Sciatic nerve (tissue), 2 donors: ENCODE results near the gene ITSN1. TPM values are rescaled to one million over a fixed set of nuclear protein-coding genes. Genes with fewer than 3 reads are reported as not detected.

Source experiments
- ATAC-seq: fragments of 200-7000 bp; cut with Tn5 transposase; one replicate; pipeline ENCODE4 v1.9.1; 2020; ENCODE audit warnings: mild to moderate bottlenecking, moderate library complexity
- DNase-seq: peaks from one replicate; pipeline ENCODE4 v3.0.0-alpha.2; 2020; ENCODE audit warnings: low spot score
- intact Hi-C: fragments of 100-400 bp; cut with DNase I; formaldehyde crosslinking; loops from one replicate; pipeline ENCODE4 v1.14.2; 2022
- total RNA-seq: library from RNA; stranded (reverse); fragmentation: NEBNext Ultra II Directional; extraction: Animal tissue kit (Norgen Biotek cat#: 25700); gene quantifications from one replicate; pipeline ENCODE4 v1.2.1, GENCODE V29; 2021
- donor health status: DM: no; HTN: no; CAD: no.
- donor health status: DM: no; HTN: no; CAD: no.

Gene ITSN1
- total RNA-seq, 1 donor from 2014 or later = 88.8 TPM

DNA sequence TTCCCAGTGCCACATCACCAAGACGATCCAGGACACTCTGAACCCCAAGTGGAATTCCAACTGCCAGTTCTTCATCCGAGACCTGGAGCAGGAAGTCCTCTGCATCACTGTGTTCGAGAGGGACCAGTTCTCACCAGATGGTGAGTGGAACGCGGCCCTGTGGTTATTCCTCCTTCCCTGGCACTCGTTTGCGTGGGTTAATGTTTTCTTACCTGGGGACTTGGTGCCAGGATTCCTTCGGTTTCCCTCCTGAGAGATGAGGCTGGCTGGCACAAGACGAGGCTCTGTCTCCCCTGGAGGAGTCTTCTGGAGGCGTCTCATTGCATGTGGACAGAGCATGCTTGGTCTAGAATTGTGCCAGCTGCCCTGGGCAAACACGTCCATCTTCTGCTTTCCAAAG, 244.0 kb downstream of the ITSN1 start:
- intact Hi-C loops = no loop called here
- DNase-seq = no peak
- ATAC-seq = no peak

DNA sequence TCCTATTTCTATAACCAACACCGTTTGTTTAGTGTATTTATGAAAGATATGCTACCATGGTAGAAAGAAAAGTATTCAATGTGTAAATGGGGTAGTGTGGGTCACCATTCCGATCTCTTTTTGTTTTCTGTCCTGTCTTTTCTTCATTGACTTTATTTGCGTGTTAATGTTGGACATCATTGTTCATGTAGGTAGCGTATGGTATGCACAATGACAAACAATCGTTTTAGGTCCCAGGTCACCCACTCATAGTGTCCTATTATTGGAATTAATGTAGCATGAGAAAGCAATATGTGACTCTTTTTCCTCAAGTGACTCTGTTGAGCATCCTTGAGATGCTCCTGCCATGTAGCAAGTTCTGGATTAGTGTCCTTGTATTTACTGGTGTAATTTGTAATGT, 247.9 kb downstream of the ITSN1 start:
- DNase-seq = no peak
- intact Hi-C loops = no loop called here
- ATAC-seq = no peak

DNA sequence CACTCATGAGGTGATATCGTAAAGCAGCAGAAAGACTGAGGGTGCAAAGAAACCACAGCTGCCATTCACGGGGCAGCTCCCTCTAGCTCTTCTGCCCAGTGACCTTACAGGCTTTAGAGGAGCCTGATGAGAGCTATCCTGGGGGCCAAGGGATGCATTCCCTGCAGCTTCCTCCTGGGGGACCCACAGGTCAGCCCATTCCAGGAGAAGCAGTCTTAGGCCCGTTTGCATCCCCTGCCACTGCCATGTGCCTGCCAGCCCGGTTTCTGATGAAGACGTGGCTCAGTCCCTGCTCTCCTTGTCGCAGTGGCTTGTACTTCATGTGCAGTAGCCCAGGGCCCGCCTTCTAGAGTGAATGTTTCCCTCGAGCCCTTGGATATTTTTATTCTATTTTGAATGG, 250.6 kb downstream of the ITSN1 start:
- ATAC-seq (no peak), DNase-seq (no peak)
- intact Hi-C loops = no loop called here

DNA sequence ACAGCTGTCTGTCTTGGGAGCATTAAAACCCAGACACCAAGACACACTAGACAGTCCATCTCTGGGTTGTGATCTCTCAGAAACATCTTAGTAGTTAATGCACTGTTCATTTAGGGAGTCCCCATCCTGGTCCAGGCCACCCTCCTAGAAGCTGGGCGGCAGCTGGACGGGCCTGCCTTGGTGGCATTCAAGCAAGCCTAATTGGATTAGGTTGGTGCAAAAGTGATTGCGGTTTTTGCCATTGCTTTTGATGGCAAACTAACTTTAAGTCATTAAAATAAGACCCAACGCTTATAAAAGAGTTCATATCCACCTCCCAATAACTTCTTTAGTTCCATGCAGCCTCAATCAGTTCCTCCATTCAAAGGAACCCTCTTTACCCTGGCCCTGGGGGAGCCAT, 251.6 kb downstream of the ITSN1 start:
- no peak for ATAC-seq
- DNase-seq = no peak
- intact Hi-C loops = no loop called here

DNA sequence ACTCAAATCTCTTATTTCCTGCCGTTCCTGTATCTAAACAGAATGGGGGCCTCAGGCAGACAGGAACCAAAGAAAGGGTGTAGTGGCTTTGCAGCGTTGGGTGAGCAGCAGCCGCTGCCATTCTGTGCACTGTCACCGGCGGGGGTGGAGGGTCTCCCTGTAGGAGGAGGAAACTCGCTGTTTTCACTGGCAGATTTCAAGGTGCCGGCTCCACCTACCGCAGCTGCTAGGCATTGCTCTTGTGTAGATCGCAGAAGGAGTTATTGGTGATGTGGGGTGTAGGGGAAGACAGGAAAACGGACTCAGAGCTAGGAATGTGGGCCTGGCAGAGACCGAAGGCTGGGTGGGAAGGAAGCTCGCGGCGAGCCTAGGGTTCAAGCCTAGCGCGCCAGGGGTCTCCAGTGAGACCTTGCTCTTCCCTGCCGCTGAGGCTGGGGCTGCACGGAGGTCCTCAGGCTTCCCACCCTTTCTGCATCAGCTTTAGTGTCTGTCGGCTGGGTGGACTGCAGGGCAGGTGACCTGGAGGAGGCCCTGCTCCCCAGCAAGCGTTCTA, 252.5 kb downstream of the ITSN1 start:
- DNase-seq (peak; percentile 88), ATAC-seq (peak; percentile 96)
- intact Hi-C loops = no loop called here

DNA sequence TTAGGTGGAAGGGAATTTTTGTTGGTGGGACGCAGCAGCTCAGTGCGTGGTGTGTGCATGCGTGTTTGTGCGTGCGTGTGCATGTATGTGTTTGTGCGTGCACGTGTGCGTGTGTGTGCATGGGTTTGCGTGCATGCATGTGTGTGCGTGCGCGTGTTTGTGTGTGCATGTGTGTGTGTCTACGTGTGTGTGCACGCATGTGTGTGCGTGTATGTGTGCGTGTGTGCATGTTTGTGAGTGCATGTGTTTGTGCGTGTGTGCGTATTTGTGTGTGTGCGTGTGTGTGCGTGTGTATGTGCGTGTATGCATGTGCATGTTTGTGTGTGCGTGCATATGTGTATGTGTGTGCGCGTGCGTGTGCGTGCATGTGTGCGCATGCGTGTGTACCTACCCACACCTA, 253.1 kb downstream of the ITSN1 start:
- no peak for DNase-seq
- no peak for ATAC-seq
- intact Hi-C loops = no loop called here

DNA sequence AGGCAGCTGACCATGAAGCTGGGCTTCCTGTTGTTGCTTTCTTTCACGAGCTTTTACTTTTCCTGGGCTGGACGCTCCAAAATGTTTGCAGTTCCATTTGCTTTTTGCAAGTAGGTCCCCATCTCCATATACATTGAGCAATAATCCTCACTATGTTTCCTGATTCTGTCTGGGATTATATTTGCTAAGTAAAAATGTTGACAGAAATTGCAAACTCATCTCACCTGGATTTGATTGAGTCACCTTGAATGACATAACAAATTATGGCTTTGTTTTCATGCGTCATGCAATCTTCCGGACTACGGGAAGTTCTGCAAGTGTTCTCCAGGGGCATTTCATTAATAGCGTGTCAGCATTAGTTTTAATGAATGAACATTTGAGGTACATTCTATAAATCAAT, 254.4 kb downstream of the ITSN1 start:
- intact Hi-C loops = no loop called here
- DNase-seq (no peak), ATAC-seq (no peak)

DNA sequence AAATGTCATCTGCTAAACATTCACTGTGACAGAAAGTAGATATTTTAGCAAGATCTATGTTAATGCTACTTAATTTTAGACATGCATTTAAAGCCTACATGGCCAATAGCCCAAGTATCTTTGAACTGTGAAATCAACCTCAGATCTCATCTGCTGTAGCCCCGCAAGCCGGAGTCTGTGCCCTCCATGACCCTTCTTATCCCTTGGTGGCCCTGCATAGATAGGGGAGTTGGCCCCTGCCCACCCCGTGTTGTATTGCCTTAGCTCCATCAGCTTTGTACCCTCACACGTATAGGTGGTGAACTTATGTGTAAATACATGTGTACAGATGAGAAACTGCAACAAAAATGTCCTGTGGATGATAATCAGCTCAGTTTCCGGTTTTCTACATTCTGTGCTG, 254.8 kb downstream of the ITSN1 start:
- no peak for ATAC-seq
- no peak for DNase-seq
- intact Hi-C loops = no loop called here

DNA sequence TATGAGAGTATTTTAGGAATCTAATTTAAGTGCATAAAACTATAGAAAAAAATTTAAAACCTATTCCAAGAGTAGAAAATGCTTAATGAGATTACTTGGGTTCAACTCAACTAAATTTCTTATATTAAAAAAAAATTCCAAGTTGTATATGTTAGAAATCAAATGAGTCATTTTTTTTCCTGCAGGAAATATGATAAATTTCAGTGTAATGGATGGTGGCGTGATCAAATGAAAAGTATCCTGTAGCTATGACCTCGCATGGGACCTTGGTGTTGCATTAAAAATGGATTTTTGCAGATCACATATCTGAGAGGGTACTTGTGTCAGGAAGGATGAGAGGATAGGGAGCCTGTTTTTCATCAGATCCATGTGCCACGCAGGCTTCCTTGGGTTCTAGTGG, 255.4 kb downstream of the ITSN1 start:
- ATAC-seq (no peak), DNase-seq (no peak)
- intact Hi-C loops = no loop called here

DNA sequence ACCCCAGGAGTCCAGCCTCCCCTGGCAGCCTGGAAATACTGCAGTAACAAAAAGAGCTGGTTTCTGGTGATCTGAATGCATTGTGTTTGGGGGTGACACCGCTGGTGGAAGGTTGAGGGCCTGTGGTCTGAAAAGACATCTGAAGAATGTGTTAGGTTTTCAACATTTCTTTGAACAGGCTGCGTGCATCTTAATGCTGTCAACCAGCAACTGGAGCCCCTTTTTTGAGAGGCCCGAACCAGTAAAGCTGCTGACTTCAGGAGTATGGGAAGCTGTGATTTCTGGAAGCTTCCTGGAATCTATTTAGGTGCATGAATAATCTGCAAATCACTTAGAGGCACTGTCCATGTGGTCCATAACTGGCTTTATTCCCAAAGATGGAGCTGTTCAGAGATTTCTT, 256.3 kb downstream of the ITSN1 start:
- intact Hi-C loops = no loop called here
- no peak for ATAC-seq

DNA sequence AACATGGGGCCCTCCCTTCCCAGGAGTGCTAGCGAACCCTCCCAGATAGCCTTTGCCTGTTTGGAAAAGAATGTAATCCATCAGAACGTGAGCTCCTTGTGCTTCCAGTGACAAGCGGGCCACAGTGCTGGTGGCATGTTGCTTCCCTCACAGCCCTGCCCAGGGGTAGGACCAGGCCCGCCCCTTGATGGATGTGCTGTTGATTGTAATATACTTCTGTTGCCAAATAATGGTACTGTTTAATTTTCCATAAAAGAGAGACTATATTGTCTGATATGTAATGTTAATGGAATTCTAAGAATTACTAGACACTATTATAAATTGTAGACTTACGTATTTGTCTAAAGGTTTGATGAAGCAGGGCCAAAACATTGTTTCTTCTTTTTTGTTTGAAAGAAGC, 256.9 kb downstream of the ITSN1 start:
- ATAC-seq = no peak
- intact Hi-C loops = no loop called here
- DNase-seq = no peak

More for the DNA sequence above, 256.3 kb downstream of the ITSN1 start:
- DNase-seq = no peak

DNA sequence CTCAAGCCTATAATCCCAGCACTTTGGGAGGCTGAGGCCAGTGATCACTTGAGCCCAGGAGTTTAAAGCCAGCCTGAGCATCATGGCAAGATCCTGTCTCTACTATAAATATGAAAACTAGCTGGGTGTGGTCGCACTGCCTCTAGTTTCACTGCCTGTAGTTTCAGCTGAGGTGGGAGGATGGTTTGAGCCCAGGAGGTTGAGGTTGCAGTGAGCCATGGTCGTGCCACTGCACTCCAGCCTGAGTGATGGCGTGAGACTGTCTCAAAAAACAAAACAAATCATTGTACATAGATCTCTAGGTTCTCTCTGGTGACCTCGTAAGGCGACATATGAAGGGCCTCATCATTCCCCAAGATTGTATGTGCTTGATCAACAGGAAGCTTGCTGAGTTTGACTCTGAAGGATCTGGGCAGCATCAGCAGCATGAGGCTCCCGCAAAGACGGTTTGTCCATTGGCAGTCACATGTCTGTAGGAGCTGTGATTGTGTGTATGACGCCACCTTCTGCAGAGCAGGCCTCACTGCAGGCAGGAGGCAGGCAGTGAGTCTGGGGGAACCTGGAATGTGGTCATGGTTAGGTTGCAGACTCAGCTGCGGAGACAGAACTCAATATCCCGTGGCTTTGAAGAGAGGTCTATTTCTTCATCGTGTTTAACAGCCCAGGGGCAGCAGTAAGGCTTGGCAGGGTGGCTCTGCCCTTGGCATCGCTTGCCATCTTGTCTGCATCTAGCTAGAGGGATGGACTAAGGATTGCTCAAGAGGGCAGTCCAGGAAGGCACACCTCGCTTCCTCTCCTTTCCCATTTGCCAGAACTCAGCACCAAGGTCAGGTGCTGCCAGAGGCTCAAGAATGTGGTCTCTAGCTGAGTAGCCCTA, 259.3 kb downstream of the ITSN1 start:
- ATAC-seq (peak; percentile 86), DNase-seq (no peak)
- intact Hi-C loops = no loop called here

DNA sequence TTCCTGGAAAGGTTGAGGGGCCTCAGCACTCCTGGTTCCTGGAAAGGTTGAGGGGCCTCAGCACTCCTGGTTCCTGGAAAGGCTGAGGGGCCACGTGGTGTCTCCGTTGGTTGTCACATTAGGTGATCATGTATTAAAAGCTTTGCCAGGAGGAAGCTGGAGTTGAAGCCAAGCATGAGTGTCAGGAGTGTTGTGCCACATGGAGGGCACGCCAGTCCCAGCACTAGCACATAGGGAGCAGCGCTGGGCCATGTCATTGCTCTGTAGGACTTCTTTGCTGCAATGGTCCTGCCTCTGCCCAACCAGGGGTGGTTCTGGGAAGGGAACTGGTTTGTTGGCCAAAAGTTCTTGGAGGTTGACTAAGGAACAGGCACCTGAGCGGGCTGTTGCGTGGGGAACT, 260.0 kb downstream of the ITSN1 start:
- ATAC-seq (peak; percentile 27), DNase-seq (no peak)
- intact Hi-C loops = no loop called here

DNA sequence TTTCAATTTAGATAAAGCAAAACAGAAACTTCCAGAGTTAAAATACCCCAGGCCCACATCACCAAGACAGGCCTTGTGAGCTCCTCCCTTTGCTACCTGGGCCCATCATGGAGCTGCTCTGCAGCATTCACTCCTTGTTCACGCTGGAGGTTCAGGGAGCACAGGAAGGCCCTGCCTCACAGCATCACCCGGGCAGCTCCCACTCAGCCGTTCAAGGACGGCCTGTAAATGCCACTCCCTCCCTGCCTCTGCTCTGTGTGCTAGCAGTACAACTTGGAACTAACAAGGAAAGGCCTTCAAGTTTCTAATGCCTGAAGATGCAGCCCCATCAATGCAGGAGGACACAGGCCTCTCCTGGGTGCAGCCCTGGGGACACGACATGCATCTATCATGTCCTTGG, 261.7 kb downstream of the ITSN1 start:
- no peak for DNase-seq
- no peak for ATAC-seq
- intact Hi-C loops = no loop called here

DNA sequence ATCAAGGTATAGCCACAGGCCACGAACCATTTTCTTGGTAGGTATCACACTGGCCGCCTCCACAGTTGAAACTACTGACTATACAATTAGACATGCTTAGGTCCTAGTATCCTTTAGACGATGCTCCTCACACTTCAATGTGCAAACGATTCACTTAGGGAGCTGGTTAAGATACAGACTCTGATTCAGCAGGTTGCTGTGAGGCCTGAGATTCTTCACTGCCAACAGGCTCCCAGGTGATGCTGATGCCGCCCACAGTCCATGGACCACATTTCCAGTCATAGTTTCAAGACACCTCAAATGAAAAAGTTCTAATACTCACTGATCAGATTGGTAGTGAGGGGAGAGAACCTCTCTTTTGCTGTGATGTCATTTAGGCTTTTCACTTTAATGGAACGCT, 266.5 kb downstream of the ITSN1 start:
- intact Hi-C loops = no loop called here
- ATAC-seq (no peak), DNase-seq (no peak)

DNA sequence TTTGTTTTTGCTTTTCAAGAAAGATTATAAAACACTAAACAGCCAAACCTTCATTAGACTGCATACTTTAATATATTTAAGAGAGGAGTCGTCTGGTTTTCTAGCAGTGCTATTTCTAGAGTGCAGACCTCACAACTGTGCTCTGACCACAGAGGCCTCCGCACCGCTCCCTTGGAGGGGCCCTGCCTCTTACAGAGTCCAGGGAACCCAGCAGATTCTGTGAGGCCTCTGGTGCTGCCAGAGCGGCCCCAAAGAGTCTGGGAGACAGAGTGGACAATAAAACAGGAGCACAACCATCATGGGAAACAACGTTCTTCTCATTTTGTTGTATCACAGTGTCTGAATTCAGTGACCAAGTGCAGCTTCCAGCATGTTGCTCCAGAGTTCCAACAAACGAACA, 267.5 kb downstream of the ITSN1 start:
- DNase-seq = no peak
- no peak for ATAC-seq
- intact Hi-C loops = loop anchor here (10.0 kb wide), 1 partner anchor 1435 kb away; no protein-coding TSS in a partner anchor

DNA sequence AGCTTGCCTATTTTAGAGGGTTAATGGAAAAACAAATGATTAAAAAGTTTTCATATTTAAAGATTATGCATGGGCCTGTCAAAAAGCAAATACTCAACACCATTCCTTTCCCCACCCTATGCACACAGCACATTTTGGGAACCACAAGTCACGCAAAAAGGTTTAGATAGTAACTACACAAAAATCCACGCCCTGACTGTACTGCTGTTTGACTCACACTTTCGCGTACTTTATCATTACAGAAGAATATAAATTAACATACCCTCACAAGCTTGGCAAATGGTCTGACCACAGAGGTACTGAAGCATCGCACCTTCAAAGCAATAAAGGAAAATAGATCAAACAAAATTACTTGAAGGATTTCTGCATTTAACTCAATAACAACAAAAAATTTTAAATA, 271.9 kb downstream of the ITSN1 start:
- ATAC-seq (no peak), DNase-seq (no peak)
- intact Hi-C loops = loop anchor here (10.0 kb wide), 1 partner anchor 1431 kb away; no protein-coding TSS in a partner anchor

DNA sequence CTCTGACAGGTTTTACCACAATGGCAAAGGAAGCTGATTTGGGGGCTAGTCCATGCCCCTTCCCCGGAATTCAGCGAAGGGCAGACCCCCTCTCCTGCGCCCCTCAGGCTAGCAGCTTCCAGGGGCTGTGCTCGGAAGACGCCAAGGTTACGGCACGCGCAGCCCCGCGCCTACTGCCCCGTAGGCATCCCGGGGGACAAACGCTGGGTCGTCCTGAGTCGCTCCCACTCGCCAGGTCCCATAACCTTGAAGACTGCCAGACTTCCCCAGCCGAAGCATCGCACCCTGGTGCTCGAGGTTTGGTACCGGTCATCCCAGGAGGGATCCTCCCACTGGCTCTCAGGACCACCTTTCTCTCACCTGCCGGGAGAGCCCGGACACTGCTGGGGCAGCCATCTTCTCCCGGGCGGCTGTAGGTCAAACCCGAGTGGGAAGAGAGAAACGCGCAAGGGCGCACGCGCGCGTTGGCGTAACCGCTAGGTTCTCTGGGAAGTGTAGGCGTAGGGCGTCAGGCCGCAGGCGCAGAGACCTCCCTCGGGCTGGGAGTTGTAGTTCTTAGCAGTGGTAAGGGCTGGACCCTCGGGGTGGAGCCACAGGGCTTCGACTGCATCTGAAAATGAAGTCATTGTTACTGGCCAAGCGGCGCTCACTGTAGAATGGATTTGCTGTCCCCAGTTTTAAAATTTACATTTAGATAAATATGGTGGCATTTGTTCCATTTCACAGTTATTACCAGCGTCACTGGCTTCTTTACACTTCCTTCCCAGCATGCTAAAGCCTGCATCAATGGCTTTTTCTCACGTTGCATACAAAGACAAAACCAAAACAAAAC, 273.3 kb downstream of the ITSN1 start, which contains the start of gene ATP5PO:
Gene ATP5PO (minus strand): TSS at position 437 of the 832 bp plus-strand sequence. CDS start 41 bp downstream, at position 396.
- peak; percentile 100 for ATAC-seq
- intact Hi-C loops = loop anchor here (10.0 kb wide), 1 partner anchor 1429 kb away; no protein-coding TSS in a partner anchor

DNA sequence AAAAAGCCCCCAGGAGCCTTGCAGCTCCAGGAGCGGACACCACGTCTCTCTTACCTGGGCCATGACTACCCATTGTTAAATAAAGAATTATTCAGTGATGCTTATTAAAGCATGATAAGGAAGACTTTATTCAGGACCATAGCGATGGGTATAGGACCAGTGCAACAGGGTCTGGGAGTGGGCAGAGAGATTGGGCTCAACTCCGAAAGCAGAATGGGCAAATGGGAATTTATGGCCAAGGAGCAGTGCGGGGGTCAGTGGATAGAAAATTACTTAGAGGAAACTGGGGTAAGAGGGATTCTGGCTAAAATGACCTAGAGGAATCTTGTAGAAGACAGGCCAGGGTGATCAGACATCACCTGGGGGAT, 273.9 kb downstream of the ITSN1 start:
- peak; percentile 14 for ATAC-seq
- DNase-seq = no peak
- intact Hi-C loops = loop anchor here (10.0 kb wide), 1 partner anchor 1429 kb away; no protein-coding TSS in a partner anchor

More for the DNA sequence above, 273.3 kb downstream of the ITSN1 start, which contains the start of gene ATP5PO:
- DNase-seq = peak; percentile 98
